ENCODE measurements around the gene MLLT1. TPM values are rescaled to one million over a fixed set of nuclear protein-coding genes. Genes with fewer than 3 reads are reported as not detected.

MLLT1 gene
- total RNA-seq, 1 experiment from 2014 or later = 54.9 TPM

GRCh38 chr19:6288737-6289136, 9.0 kb upstream of the MLLT1 start:
- H3K4me1 Mint-ChIP-seq = no peaks in the 10 kb centered on the region
- no peak for TF ChIP-seq CTCF (conservative IDR thresholded peaks at IDR 0.05)
- peaks cover 69% of the 10 kb centered on the region for H3K9me3 ChIP-seq (ENCODE audit: control insufficient read depth, low read depth, low read length)

More at GRCh38 chr19:6288737-6289136, 9.0 kb upstream of the MLLT1 start:
- Histone ChIP-seq H2BK12ac (ENCODE audit: insufficient read length, low read depth, low read length) (no peak overlapping the region), H2BK120ac (ENCODE audit: low read depth, low read length, poor library complexity, severe bottlenecking) (no peak overlapping the region), H3K56ac (ENCODE audit: insufficient read length, low read depth, low read length) (no peak overlapping the region), H3K4me1 (ENCODE audit: insufficient read depth, low read length) (no peaks in the 10 kb centered on the region), H3K4ac (ENCODE audit: low read depth, low read length) (no peak overlapping the region), H2AK5ac (ENCODE audit: insufficient read length, low read length) (no peak overlapping the region), H3K27ac (ENCODE audit: insufficient read length, low read depth, low read length) (no peak overlapping the region), H2BK20ac (ENCODE audit: low read depth, low read length, poor library complexity, severe bottlenecking) (no peak overlapping the region), H3T11ph (ENCODE audit: low read length) (no peak overlapping the region), H3K27me3 (ENCODE audit: insufficient read depth, low read length) (no peaks in the 10 kb centered on the region), H3K23ac (ENCODE audit: insufficient read length, low read depth, low read length) (no peak overlapping the region), H4K8ac (replicated peaks; ENCODE audit: insufficient read length, low read depth, low read length) (no peak overlapping the region), H2BK15ac (ENCODE audit: low read depth, low read length) (no peak overlapping the region), H3K79me2 (ENCODE audit: insufficient read depth, low read length) (no peaks in the 10 kb centered on the region), H3K14ac (ENCODE audit: insufficient read depth, low read length) (no peak overlapping the region), H3K18ac (ENCODE audit: insufficient read length, low read depth, low read length) (no peak overlapping the region), H4K5ac (ENCODE audit: insufficient read length, low read depth, low read length) (no peak overlapping the region), H2AFZ (ENCODE audit: low read length) (no peak overlapping the region), H3K9ac (ENCODE audit: extremely low read depth, insufficient read length, low read length) (no peak overlapping the region), H4K91ac (ENCODE audit: insufficient read length, low read depth, low read length) (no peak overlapping the region), H3K4me2 (ENCODE audit: insufficient read depth, insufficient read length, low read length) (no peak overlapping the region), H2BK5ac (ENCODE audit: insufficient read length, low read length) (no peak overlapping the region), H4K20me1 (ENCODE audit: control insufficient read depth, insufficient read depth, insufficient read length) (no peaks in the 10 kb centered on the region), H3K23me2 (ENCODE audit: insufficient read length, low read depth, low read length, poor library complexity, severe bottlenecking) (no peaks in the 10 kb centered on the region), H3K79me1 (ENCODE audit: insufficient read depth, low read depth, low read length, poor library complexity, severe bottlenecking) (no peaks in the 10 kb centered on the region)
- Mint-ChIP-seq H3K27me3 (ENCODE audit: low read depth) (peaks cover 31% of the 10 kb centered on the region), H3K9me3 (peaks cover 74 to 85% of the 10 kb centered on the region in 2 experiments), H3K27ac (no peak overlapping the region), H3K4me3 (no peak overlapping the region), H3K36me3 (ENCODE audit: insufficient read depth in 1 of 3, low read depth in 3 of 3) (peaks cover 0 to 20% (median 12%) of the 10 kb centered on the region in 3 experiments; a peak in 3 of 7 replicates)
- WGBS (ENCODE audit: extremely low coverage, insufficient read length, low lambda C conversion rate) = no CpG with 5 or more reads among the region's 1 CpG
- DNase-seq = no peak
